Stimulated activated naive B cell treated with anti-CD40 and anti-IgM and Interleukin-4, amounts not matched to agents 10 μg/mL and 1 μg/mL and 100 μg/mL, for 72 hours (primary cell): ENCODE results near the gene PRSS8.
"Not testable (repeated sequence)": the region's sequence is repeated elsewhere in the genome, so short reads cannot be mapped to it uniquely, and the experiment has no call there.

Source experiments
- ATAC-seq, 2 donors: fragments of 150-1000 bp; cut with Tn5 transposase; replicated peaks; 2 replicates each; pipeline ENCODE4 v1.10.0; 2021; ENCODE audit warnings: moderate library complexity in 1 of 2
- DNase-seq: peaks from one replicate; pipeline ENCODE4 v3.0.0; 2021
- H3K27ac Mint-ChIP-seq: one replicate; pipeline ENCODE4 v1.8.0; 2022; ENCODE audit warnings: mild to moderate bottlenecking, mixed read lengths
- H3K27me3 Mint-ChIP-seq, 2 donors: one replicate each; pipeline ENCODE4 v1.8.0; 2022; ENCODE audit warnings: mixed read lengths in 2 of 2
- H3K36me3 Mint-ChIP-seq, 2 donors: one replicate each; pipeline ENCODE4 v1.8.0; 2022; ENCODE audit warnings: mixed read lengths in 2 of 2, mild to moderate bottlenecking in 1 of 2
- H3K4me1 Mint-ChIP-seq, 2 donors: one replicate each; pipeline ENCODE4 v1.8.0; 2022; ENCODE audit warnings: mixed read lengths in 2 of 2, mild to moderate bottlenecking in 1 of 2
- H3K4me3 Mint-ChIP-seq, 2 donors: one replicate each; pipeline ENCODE4 v1.8.0; 2022; ENCODE audit warnings: mild to moderate bottlenecking in 2 of 2, mixed read lengths in 2 of 2, moderate library complexity in 1 of 2
- H3K9me3 Mint-ChIP-seq, 2 donors: one replicate each; pipeline ENCODE4 v1.8.0; 2022; ENCODE audit warnings: mixed read lengths in 2 of 2, mild to moderate bottlenecking in 1 of 2

PRSS8 gene

DNA sequence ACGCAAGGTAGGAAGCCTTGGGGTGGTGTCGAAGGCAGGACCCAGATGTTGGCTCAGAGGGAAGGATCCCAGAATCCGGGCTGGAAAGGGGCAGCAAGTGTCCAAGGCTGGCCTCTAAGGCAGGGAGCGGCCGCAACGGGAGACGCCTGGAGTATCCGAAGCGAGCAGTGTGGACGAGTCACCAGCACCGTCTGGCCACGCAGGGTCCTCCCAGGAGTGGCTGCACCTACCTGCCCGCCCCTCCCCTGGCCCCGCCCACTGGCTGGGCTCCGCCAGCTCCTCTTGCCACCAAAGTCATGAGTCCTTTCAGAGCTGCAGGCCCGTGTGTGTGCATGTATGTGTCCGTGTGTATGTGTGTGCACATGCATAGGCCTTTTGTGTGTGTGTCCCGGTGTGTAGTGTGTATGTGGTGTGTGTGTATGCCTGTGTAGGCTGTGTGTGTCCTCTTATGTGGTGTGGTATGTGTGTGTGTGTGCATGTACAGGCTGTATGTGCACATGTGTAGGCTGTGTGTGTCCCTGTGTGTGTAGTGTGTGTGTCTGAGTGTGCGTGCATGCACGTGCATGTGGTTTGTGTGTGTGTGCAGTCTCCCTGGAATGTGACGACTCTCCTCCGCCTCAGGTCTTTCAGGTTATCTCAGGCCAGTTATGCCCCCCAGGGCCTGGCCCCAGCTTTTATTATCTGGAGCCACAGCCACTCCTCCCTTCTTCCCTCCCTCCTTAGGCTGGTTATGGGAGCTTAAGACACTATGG, at the start of gene PRSS8:
Gene PRSS8 (minus strand): TSS at position 193 of the 752 bp plus-strand sequence. CDS start 229 bp downstream, outside the sequence.
- no peak within 1 kb of the TSS for H3K27ac Mint-ChIP-seq
- H3K4me1 Mint-ChIP-seq = peaks cover 0 to 2% of the 10 kb centered on the region in 2 donors
- peaks cover 14 to 27% of the 10 kb centered on the region in 2 donors for H3K36me3 Mint-ChIP-seq
- H3K27me3 Mint-ChIP-seq = no peaks in the 10 kb centered on the region
- no peaks in the 10 kb centered on the region for H3K9me3 Mint-ChIP-seq
- DNase-seq (no peak), ATAC-seq (peak in 1 of 2 donors; percentile 15)
- H3K4me3 Mint-ChIP-seq = no peak within 1 kb of the TSS

GRCh38 chr16:31184888-31185287, 49.4 kb upstream of the PRSS8 start:
- Mint-ChIP-seq H3K27ac (peak overlapping the region; percentile 76), H3K27me3 (no peaks in the 10 kb centered on the region), H3K9me3 (no peaks in the 10 kb centered on the region), H3K4me3 (peak overlapping the region in 1 of 2 donors; percentile 17), H3K4me1 (peaks cover 41 to 80% of the 10 kb centered on the region in 2 donors), H3K36me3 (peaks cover 78 to 92% of the 10 kb centered on the region in 2 donors)
- DNase-seq = no peak
- ATAC-seq = no peak

- H3K4me3 Mint-ChIP-seq = peak overlapping the region; percentile 35 to 52
- DNase-seq (no peak), ATAC-seq (no peak)
- no peaks in the 10 kb centered on the region for H3K27me3 Mint-ChIP-seq
- H3K27ac Mint-ChIP-seq = peak overlapping the region; percentile 86
- H3K9me3 Mint-ChIP-seq = no peaks in the 10 kb centered on the region
- peaks cover 69 to 82% of the 10 kb centered on the region in 2 donors for H3K36me3 Mint-ChIP-seq
- peaks cover 47 to 77% of the 10 kb centered on the region in 2 donors for H3K4me1 Mint-ChIP-seq
Measured at GRCh38 chr16:31183432-31184428, 48.2 kb upstream of the PRSS8 start.

- ATAC-seq (no peak), DNase-seq (no peak)
- no peaks in the 10 kb centered on the region for H3K9me3 Mint-ChIP-seq
- H3K27me3 Mint-ChIP-seq = no peaks in the 10 kb centered on the region
- peaks cover 59 to 72% of the 10 kb centered on the region in 2 donors for H3K36me3 Mint-ChIP-seq
- H3K27ac Mint-ChIP-seq = peak overlapping the region; percentile 86
- H3K4me3 Mint-ChIP-seq = peak overlapping the region; percentile 93 to 97
- H3K4me1 Mint-ChIP-seq = peaks cover 50 to 75% of the 10 kb centered on the region in 2 donors
Measured at GRCh38 chr16:31182391-31182790, 46.9 kb upstream of the PRSS8 start.

- Mint-ChIP-seq H3K27me3 (no peaks in the 10 kb centered on the region), H3K27ac (peak overlapping the region; percentile 100), H3K9me3 (no peaks in the 10 kb centered on the region), H3K4me3 (peak overlapping the region; percentile 93 to 97), H3K36me3 (peaks cover 51 to 61% of the 10 kb centered on the region in 2 donors), H3K4me1 (peaks cover 50 to 71% of the 10 kb centered on the region in 2 donors)
- ATAC-seq (no peak), DNase-seq (no peak)
Measured at GRCh38 chr16:31181102-31181830, 45.7 kb upstream of the PRSS8 start.

- ATAC-seq = peak; percentile 61 to 64
- H3K4me1 Mint-ChIP-seq = peaks cover 40 to 58% of the 10 kb centered on the region in 2 donors
- H3K36me3 Mint-ChIP-seq = peaks cover 37 to 47% of the 10 kb centered on the region in 2 donors
- peak; percentile 82 for DNase-seq
- no peaks in the 10 kb centered on the region for H3K9me3 Mint-ChIP-seq
- H3K4me3 Mint-ChIP-seq = peak within 1 kb of the TSS; percentile 93 to 97
- peak within 1 kb of the TSS; percentile 100 for H3K27ac Mint-ChIP-seq
- H3K27me3 Mint-ChIP-seq = no peaks in the 10 kb centered on the region
Measured at GRCh38 chr16:31179747-31180459, 44.4 kb upstream of the PRSS8 start, which contains the start of gene FUS. TSS of gene FUS (plus strand) at chr16:31180139. CDS start at chr16:31180215, 76 bp downstream.

GRCh38 chr16:31179219-31179746, 43.8 kb upstream of the PRSS8 start:
- peak overlapping the region; percentile 100 for H3K27ac Mint-ChIP-seq
- peaks cover 33 to 44% of the 10 kb centered on the region in 2 donors for H3K36me3 Mint-ChIP-seq
- DNase-seq (no peak), ATAC-seq (peak; percentile 15 to 28)
- peak overlapping the region; percentile 93 to 97 for H3K4me3 Mint-ChIP-seq
- H3K4me1 Mint-ChIP-seq = peaks cover 38 to 54% of the 10 kb centered on the region in 2 donors
- no peaks in the 10 kb centered on the region for H3K9me3 Mint-ChIP-seq
- no peaks in the 10 kb centered on the region for H3K27me3 Mint-ChIP-seq

DNA sequence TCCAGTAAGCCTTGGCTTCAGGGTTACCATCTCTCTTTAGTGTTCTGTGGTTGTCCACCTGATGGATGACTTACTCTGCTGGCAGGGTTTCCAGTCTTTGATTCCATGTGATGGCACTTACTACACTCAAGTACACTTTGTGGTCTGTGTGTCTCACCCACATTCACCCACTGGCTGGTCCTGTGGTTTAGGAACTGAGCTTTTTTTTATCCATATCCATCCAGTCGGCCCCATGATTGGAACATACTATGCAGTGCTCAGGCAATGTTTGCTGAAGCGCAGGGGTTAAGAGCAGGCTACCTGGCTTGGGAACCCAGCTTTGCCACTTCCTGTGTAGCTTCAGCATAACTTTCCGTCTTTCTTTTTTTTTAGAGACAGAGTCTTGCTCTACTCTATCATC, 41.6 kb upstream of the PRSS8 start:
- Mint-ChIP-seq H3K4me1 (peaks cover 25 to 36% of the 10 kb centered on the region in 2 donors), H3K27me3 (no peaks in the 10 kb centered on the region), H3K4me3 (peak overlapping the region in 1 of 2 donors; percentile 11), H3K9me3 (no peaks in the 10 kb centered on the region), H3K27ac (peak overlapping the region; percentile 22), H3K36me3 (peaks cover 18 to 23% of the 10 kb centered on the region in 2 donors)
- DNase-seq (peak; percentile 28), ATAC-seq (peak; percentile 2)

- not testable (repeated sequence) for H3K27ac Mint-ChIP-seq, H3K36me3 Mint-ChIP-seq, H3K27me3 Mint-ChIP-seq, H3K4me3 Mint-ChIP-seq, ATAC-seq, H3K9me3 Mint-ChIP-seq, H3K4me1 Mint-ChIP-seq, DNase-seq
Measured at GRCh38 chr16:31170048-31170447, 34.5 kb upstream of the PRSS8 start.

GRCh38 chr16:31168848-31169247, 33.3 kb upstream of the PRSS8 start:
- no peak overlapping the region for H3K27ac Mint-ChIP-seq

GRCh38 chr16:31167315-31167714, 31.8 kb upstream of the PRSS8 start:
- H3K4me1 Mint-ChIP-seq = no peaks in the 10 kb centered on the region
- DNase-seq (no peak), ATAC-seq (no peak)
- H3K27ac Mint-ChIP-seq = no peak overlapping the region
- H3K27me3 Mint-ChIP-seq = no peaks in the 10 kb centered on the region
- no peaks in the 10 kb centered on the region for H3K9me3 Mint-ChIP-seq
- H3K4me3 Mint-ChIP-seq = no peak overlapping the region
- no peaks in the 10 kb centered on the region for H3K36me3 Mint-ChIP-seq

More at GRCh38 chr16:31168848-31169247, 33.3 kb upstream of the PRSS8 start:
- no peaks in the 10 kb centered on the region for H3K4me1 Mint-ChIP-seq
- no peaks in the 10 kb centered on the region for H3K27me3 Mint-ChIP-seq
- no peak for ATAC-seq
- no peak for DNase-seq
- H3K4me3 Mint-ChIP-seq = no peak overlapping the region
- H3K36me3 Mint-ChIP-seq = no peaks in the 10 kb centered on the region
- H3K9me3 Mint-ChIP-seq = no peaks in the 10 kb centered on the region

DNA sequence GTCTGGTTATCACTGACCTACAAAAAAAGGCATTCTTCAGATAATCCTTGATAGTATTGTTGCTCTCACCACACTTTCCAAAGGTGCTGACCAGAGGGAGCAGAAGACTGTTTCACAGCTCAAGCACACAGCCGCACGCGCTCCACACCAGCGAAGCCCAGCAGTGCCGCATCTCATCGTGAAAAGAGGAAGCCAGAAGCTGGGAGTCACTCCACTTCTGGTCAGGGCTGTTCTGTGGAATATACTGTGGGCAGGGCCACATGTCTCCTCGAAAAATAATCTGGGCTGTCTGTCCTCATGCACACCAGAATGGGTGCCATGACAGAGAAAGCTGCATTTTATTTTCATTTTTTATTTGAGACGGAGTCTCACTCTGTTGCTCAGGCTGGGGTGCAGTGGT, 21.6 kb upstream of the PRSS8 start:
- peak; percentile 75 to 80 for ATAC-seq
- H3K27ac Mint-ChIP-seq = no peak overlapping the region
- peak overlapping the region in 1 of 2 donors; percentile 44 for H3K4me3 Mint-ChIP-seq
- H3K36me3 Mint-ChIP-seq = no peaks in the 10 kb centered on the region
- H3K27me3 Mint-ChIP-seq = peaks cover 4 to 11% of the 10 kb centered on the region in 2 donors
- DNase-seq = no peak
- H3K9me3 Mint-ChIP-seq = no peaks in the 10 kb centered on the region
- peaks cover 3 to 8% of the 10 kb centered on the region in 2 donors for H3K4me1 Mint-ChIP-seq

- not testable (repeated sequence) for H3K36me3 Mint-ChIP-seq, ATAC-seq, DNase-seq, H3K4me1 Mint-ChIP-seq, H3K9me3 Mint-ChIP-seq, H3K4me3 Mint-ChIP-seq
- H3K27ac Mint-ChIP-seq = peak overlapping the region; percentile 10
- H3K27me3 Mint-ChIP-seq = peaks cover 8 to 21% of the 10 kb centered on the region in 2 donors
Measured at GRCh38 chr16:31150976-31151375, 15.4 kb upstream of the PRSS8 start.
